Trophoblast cell (in vitro differentiated cells and primary cell): ENCODE measurements around the gene CCDC192.

Source experiments
- DNase-seq, 2 donors: peaks; one replicate each; pipeline ENCODE4 v3.0.0-alpha.2; 2016
- H2AFZ ChIP-seq: 2 replicates; pipeline ENCODE4 v1.6.1; 2013; ENCODE audit warnings: low read length, moderate library complexity, mild to moderate bottlenecking; ENCODE audit not compliant: insufficient read depth, poor library complexity
- H2AK5ac ChIP-seq: 2 replicates; pipeline ENCODE4 v1.6.1; 2013; ENCODE audit warnings: mild to moderate bottlenecking, low read length
- H2BK120ac ChIP-seq: 2 replicates; pipeline ENCODE4 v1.6.1; 2013; ENCODE audit warnings: low read length, mild to moderate bottlenecking, moderate library complexity; ENCODE audit not compliant: insufficient read depth, poor library complexity
- H2BK12ac ChIP-seq: 2 replicates; pipeline ENCODE4 v1.6.1; 2013; ENCODE audit warnings: mild to moderate bottlenecking, low read length, moderate library complexity
- H2BK5ac ChIP-seq: 2 replicates; pipeline ENCODE4 v1.6.1; 2013; ENCODE audit warnings: low read length, low read depth, moderate library complexity, mild to moderate bottlenecking; ENCODE audit not compliant: poor library complexity
- H3K14ac ChIP-seq: 2 replicates; pipeline ENCODE4 v1.6.1; 2013; ENCODE audit warnings: mild to moderate bottlenecking, low read length
- H3K18ac ChIP-seq: 2 replicates; pipeline ENCODE4 v1.6.1; 2013; ENCODE audit warnings: mild to moderate bottlenecking, low read length
- H3K23ac ChIP-seq: 2 replicates; pipeline ENCODE4 v1.6.1; 2013; ENCODE audit warnings: low read length
- H3K27ac ChIP-seq: 2 replicates; pipeline ENCODE4 v1.5.1; 2013; ENCODE audit warnings: low read depth, mild to moderate bottlenecking, inconsistent platforms, low read length, moderate library complexity
- H3K27me3 ChIP-seq: 2 replicates; pipeline ENCODE4 v1.6.1; 2013; ENCODE audit warnings: inconsistent platforms, mild to moderate bottlenecking, low read length, moderate library complexity; ENCODE audit not compliant: insufficient read depth
- H3K36me3 ChIP-seq, 2 experiments: 1 replicate in 1 of 2; 2 replicates in 1 of 2; pipeline ENCODE4 v1.6.1; 2013; ENCODE audit warnings: low read length in 2 of 2, mild to moderate bottlenecking in 2 of 2, moderate library complexity in 1 of 2; ENCODE audit not compliant: insufficient read depth in 2 of 2, control insufficient read depth in 1 of 2
- H3K4ac ChIP-seq: 2 replicates; pipeline ENCODE4 v1.6.1; 2013; ENCODE audit warnings: low read depth, mild to moderate bottlenecking, low read length, moderate library complexity
- H3K4me1 ChIP-seq, 2 experiments: 1 replicate in 1 of 2; 2 replicates in 1 of 2; pipeline ENCODE4 v1.6.1; 2013; ENCODE audit warnings: low read length in 2 of 2, mild to moderate bottlenecking in 2 of 2, moderate library complexity in 1 of 2; ENCODE audit not compliant: insufficient read depth in 2 of 2, control insufficient read depth in 1 of 2
- H3K4me2 ChIP-seq: 2 replicates; pipeline ENCODE4 v1.6.1; 2013; ENCODE audit warnings: inconsistent platforms, mild to moderate bottlenecking, low read length, moderate library complexity
- H3K4me3 ChIP-seq: 2 replicates; pipeline ENCODE4 v1.5.1; 2013; ENCODE audit warnings: mild to moderate bottlenecking, low read depth, low read length, inconsistent platforms
- H3K79me1 ChIP-seq: one replicate; pipeline ENCODE4 v1.6.1; 2013; ENCODE audit warnings: low read length
- H3K79me2 ChIP-seq: 2 replicates; pipeline ENCODE4 v1.6.1; 2013; ENCODE audit warnings: low read length, mild to moderate bottlenecking; ENCODE audit not compliant: control insufficient read depth, insufficient read depth, poor library complexity
- H3K9ac ChIP-seq: 2 replicates; pipeline ENCODE4 v1.6.1; 2013; ENCODE audit warnings: mild to moderate bottlenecking, low read length
- H3K9me3 ChIP-seq: 2 replicates; pipeline ENCODE4 v1.6.1; 2013; ENCODE audit warnings: low read depth, mild to moderate bottlenecking, control low read depth, inconsistent platforms, low read length; ENCODE audit not compliant: insufficient read depth
- H4K12ac ChIP-seq: 2 replicates; pipeline ENCODE4 v1.6.1; 2013; ENCODE audit warnings: low read depth, mild to moderate bottlenecking, low read length, moderate library complexity
- H4K8ac ChIP-seq: 2 replicates; pipeline ENCODE4 v1.6.1; 2013; ENCODE audit warnings: low read depth, mild to moderate bottlenecking, low read length, moderate library complexity
- H4K91ac ChIP-seq: one replicate; pipeline ENCODE4 v1.6.1; 2013; ENCODE audit warnings: low read depth, mild to moderate bottlenecking, low read length, moderate library complexity
- WGBS: extraction: QIAGEN DNeasy Blood & Tissue Kit; methylation state at CpG from one replicate; pipeline ENCODE4 v1.1.7; 2013; ENCODE audit warnings: missing lambda C conversion rate; ENCODE audit not compliant: insufficient read length, insufficient coverage; ENCODE audit errors: extremely low coverage; 5-methylcytosine and 5-hydroxymethylcytosine counted together

Gene CCDC192

DNA sequence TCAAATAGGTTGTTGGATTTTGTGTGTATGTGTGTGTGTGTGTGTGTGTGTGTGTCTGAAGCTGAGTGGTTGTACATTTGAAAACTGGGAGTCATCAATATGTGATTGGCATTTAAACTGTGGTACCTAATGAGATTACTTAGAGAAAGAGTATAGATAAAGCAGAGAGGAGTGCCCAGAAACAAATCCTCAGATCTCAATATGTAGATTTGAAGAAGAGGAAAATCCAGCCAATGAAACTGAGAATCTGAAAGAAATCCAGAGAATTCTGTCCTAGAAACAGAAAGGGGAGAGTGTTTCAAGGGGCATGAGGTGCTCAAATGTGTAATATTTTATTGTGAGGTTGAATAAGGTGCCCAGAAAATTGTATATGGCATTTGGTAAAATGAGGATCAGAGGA, 66.2 kb downstream of the CCDC192 start:
- Histone ChIP-seq H4K12ac (no peak overlapping the region), H2AK5ac (no peak overlapping the region), H3K27me3 (no peaks in the 10 kb centered on the region), H3K23ac (no peak overlapping the region), H2BK12ac (no peak overlapping the region), H2BK5ac (no peak overlapping the region), H4K8ac (no peak overlapping the region), H3K79me2 (no peaks in the 10 kb centered on the region), H2AFZ (no peak overlapping the region), H3K27ac (no peak overlapping the region), H3K36me3 (no peaks in the 10 kb centered on the region), H3K4me2 (no peak overlapping the region), H4K91ac (no peak overlapping the region), H3K4ac (no peak overlapping the region), H3K4me1 (no peaks in the 10 kb centered on the region), H3K14ac (no peak overlapping the region), H3K4me3 (no peak overlapping the region), H3K9me3 (no peaks in the 10 kb centered on the region), H3K9ac (no peak overlapping the region), H3K79me1 (no peaks in the 10 kb centered on the region), H2BK120ac (no peak overlapping the region), H3K18ac (no peak overlapping the region)
- DNase-seq = no peak

DNA sequence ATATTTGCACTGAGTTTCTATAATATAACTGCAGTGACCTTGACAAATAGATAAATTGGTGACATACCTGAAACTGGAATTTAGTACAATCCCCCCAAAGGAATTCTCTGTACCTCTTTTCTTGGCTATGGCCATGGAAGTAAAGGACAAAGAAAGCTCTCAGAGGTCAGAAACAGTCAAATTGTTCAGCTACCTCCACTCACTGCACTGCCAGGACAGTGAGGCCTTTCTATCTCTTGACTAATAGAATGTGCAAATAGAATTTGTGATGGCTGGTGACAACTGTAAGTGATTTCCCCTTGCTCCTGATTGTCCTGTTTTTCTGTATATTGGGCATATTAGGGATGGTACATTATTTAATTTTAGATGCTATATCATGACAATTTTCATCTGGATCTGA, 67.1 kb downstream of the CCDC192 start:
- H3K4ac ChIP-seq = no peak overlapping the region
- H3K4me1 ChIP-seq = peaks cover 0 to 1% of the 10 kb centered on the region in 2 experiments
- H4K8ac ChIP-seq = no peak overlapping the region

DNA sequence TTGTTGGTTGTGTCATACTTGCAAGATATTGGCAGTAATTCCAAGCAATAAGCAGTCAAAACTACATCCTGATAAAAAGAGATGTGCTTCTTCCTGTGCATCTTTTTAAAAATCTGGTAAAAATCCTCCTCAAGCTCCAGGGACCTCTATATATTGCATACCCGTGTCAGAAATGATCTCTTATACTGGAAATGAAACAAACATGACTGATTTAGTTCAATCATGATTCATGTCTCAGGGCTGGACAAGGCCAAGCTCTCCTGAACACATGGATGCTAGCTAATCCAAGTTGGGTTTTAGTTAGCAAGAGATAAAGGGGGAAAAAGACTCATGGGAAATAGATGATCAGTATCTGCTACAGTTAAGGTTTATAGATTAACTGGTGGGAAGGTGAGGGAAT, 69.3 kb downstream of the CCDC192 start:
- Histone ChIP-seq H4K8ac (no peak overlapping the region), H3K4me1 (peaks cover 0 to 1% of the 10 kb centered on the region in 2 experiments), H3K4ac (no peak overlapping the region), H3K4me3 (no peak overlapping the region), H2AFZ (no peak overlapping the region), H2BK12ac (no peak overlapping the region), H3K9me3 (peaks cover 6% of the 10 kb centered on the region), H3K27ac (no peak overlapping the region), H2AK5ac (no peak overlapping the region), H3K23ac (no peak overlapping the region), H3K79me1 (no peaks in the 10 kb centered on the region), H3K9ac (no peak overlapping the region), H2BK120ac (no peak overlapping the region), H4K91ac (no peak overlapping the region), H3K79me2 (no peaks in the 10 kb centered on the region), H3K36me3 (no peaks in the 10 kb centered on the region), H2BK5ac (no peak overlapping the region), H4K12ac (no peak overlapping the region), H3K18ac (no peak overlapping the region), H3K4me2 (no peak overlapping the region), H3K14ac (no peak overlapping the region), H3K27me3 (no peaks in the 10 kb centered on the region)
- no peak for DNase-seq
- no CpG with 5 or more reads among the region's 1 CpG for WGBS

More for the DNA sequence above, 67.1 kb downstream of the CCDC192 start:
- Histone ChIP-seq H3K4me2 (no peak overlapping the region), H3K9ac (no peak overlapping the region), H4K12ac (no peak overlapping the region), H3K79me2 (no peaks in the 10 kb centered on the region), H2BK12ac (no peak overlapping the region), H4K91ac (no peak overlapping the region), H3K9me3 (no peaks in the 10 kb centered on the region), H2AFZ (no peak overlapping the region), H3K23ac (no peak overlapping the region), H3K27ac (no peak overlapping the region), H2BK120ac (no peak overlapping the region), H2BK5ac (no peak overlapping the region), H3K18ac (no peak overlapping the region), H3K4me3 (no peak overlapping the region), H3K27me3 (no peaks in the 10 kb centered on the region), H3K14ac (no peak overlapping the region), H3K36me3 (no peaks in the 10 kb centered on the region), H2AK5ac (no peak overlapping the region), H3K79me1 (no peaks in the 10 kb centered on the region)
- no peak for DNase-seq

DNA sequence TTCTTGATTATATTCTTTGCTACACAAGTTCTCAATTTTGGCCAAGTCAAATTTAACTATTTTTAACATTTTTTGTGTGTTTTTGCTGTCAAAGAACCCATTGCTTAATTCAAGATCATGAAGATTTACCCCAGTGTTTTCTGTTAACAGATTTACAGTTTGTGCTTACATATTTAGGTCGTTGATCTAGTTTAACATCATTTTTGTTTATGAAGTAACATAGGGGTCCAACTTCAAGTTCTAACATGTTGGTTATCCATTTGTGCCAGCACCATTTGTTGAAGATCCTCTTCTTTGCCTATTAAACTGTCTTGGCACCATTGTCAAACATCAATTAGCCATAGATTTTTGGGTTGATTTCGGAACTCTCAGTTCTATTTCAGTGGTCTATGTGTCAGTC, 71.0 kb downstream of the CCDC192 start:
- no CpG with 5 or more reads among the region's 2 CpGs for WGBS
- Histone ChIP-seq H3K79me1 (no peaks in the 10 kb centered on the region), H3K9me3 (peaks cover 6% of the 10 kb centered on the region), H2BK5ac (no peak overlapping the region), H3K23ac (no peak overlapping the region), H3K4me1 (peaks cover 0 to 1% of the 10 kb centered on the region in 2 experiments), H3K18ac (no peak overlapping the region), H3K36me3 (no peaks in the 10 kb centered on the region), H2BK12ac (no peak overlapping the region), H3K27ac (no peak overlapping the region), H3K4ac (no peak overlapping the region), H3K79me2 (no peaks in the 10 kb centered on the region), H3K14ac (no peak overlapping the region), H4K12ac (no peak overlapping the region), H2BK120ac (no peak overlapping the region), H3K4me3 (no peak overlapping the region), H3K4me2 (no peak overlapping the region), H3K27me3 (no peaks in the 10 kb centered on the region), H2AFZ (no peak overlapping the region), H4K8ac (no peak overlapping the region), H3K9ac (no peak overlapping the region), H2AK5ac (no peak overlapping the region), H4K91ac (no peak overlapping the region)
- peak in 1 of 2 donors; percentile 91 for DNase-seq
